CD8-positive, alpha-beta memory T cell (primary cell): ENCODE measurements around the gene FBXO45. TPM values are rescaled to one million over a fixed set of nuclear protein-coding genes. Genes with fewer than 3 reads are reported as not detected.
"Not testable (repeated sequence)": the region's sequence is repeated elsewhere in the genome, so short reads cannot be mapped to it uniquely, and the experiment has no call there.

ENCODE experiments used
- CTCF ChIA-PET: fragments of 350-600 bp; sonication (Branson Sonifier 250); formaldehyde crosslinking; loops from one replicate; lab custom pipeline; 2021; ENCODE audit warnings: antibody characterized with exemption; lab: Charles Lee
- POLR2A ChIA-PET: fragments of 350-600 bp; sonication (Branson Sonifier 250); formaldehyde crosslinking; loops from one replicate; lab custom pipeline; 2021; ENCODE audit warnings: antibody characterized with exemption; lab: Charles Lee
- DNase-seq, 5 donors: peaks; one replicate each; pipeline versions ENCODE4 v3.0.0 to v3.0.0-alpha.2; 2020 to 2022; ENCODE audit warnings: mixed read lengths in 1 of 5
- H3K27ac ChIP-seq: one replicate; pipeline ENCODE4 v1.7.0; 2013; ENCODE audit warnings: low read depth, mild to moderate bottlenecking, low read length, moderate library complexity
- H3K27me3 ChIP-seq: 2 replicates; pipeline ENCODE4 v1.7.0; 2013; ENCODE audit warnings: low read length, mild to moderate bottlenecking; ENCODE audit not compliant: insufficient read depth, poor library complexity, severe bottlenecking
- H3K36me3 ChIP-seq: 2 replicates; pipeline ENCODE4 v1.7.0; 2013; ENCODE audit warnings: mild to moderate bottlenecking, low read length, moderate library complexity; ENCODE audit not compliant: insufficient read depth
- H3K4me1 ChIP-seq: 2 replicates; pipeline ENCODE4 v1.7.0; 2013; ENCODE audit warnings: mild to moderate bottlenecking, low read length, moderate library complexity; ENCODE audit not compliant: insufficient read depth
- H3K4me3 ChIP-seq: 2 replicates; pipeline ENCODE4 v1.7.0; 2013; ENCODE audit warnings: mild to moderate bottlenecking, low read length
- H3K9me3 ChIP-seq: 2 replicates; pipeline ENCODE4 v1.7.0; 2013; ENCODE audit warnings: mild to moderate bottlenecking, low read length
- H3K27ac Mint-ChIP-seq, 8 donors: one replicate each; pipeline ENCODE4 v1.8.0; 2020 to 2021; ENCODE audit warnings: mixed read lengths in 8 of 8, mild to moderate bottlenecking in 6 of 8, inconsistent platforms in 3 of 8, moderate library complexity in 3 of 8
- H3K27me3 Mint-ChIP-seq, 2 donors: one replicate each; pipeline ENCODE4 v1.8.0; 2020 to 2021; ENCODE audit warnings: mixed read lengths in 2 of 2, mild to moderate bottlenecking in 1 of 2, moderate library complexity in 1 of 2
- H3K36me3 Mint-ChIP-seq, 3 donors: one replicate each; pipeline ENCODE4 v1.8.0; 2020 to 2021; ENCODE audit warnings: mixed read lengths in 3 of 3, inconsistent platforms in 1 of 3, mild to moderate bottlenecking in 1 of 3
- H3K4me1 Mint-ChIP-seq, 3 donors: one replicate each; pipeline ENCODE4 v1.8.0; 2020 to 2021; ENCODE audit warnings: mixed read lengths in 3 of 3, inconsistent platforms in 1 of 3, mild to moderate bottlenecking in 1 of 3
- H3K4me3 Mint-ChIP-seq, 7 donors: one replicate each; pipeline ENCODE4 v1.8.0; 2020 to 2021; ENCODE audit warnings: mixed read lengths in 7 of 7, mild to moderate bottlenecking in 6 of 7, moderate library complexity in 4 of 7, inconsistent platforms in 2 of 7
- H3K9me3 Mint-ChIP-seq, 5 donors: one replicate each; pipeline ENCODE4 v1.8.0; 2020 to 2022; ENCODE audit warnings: mixed read lengths in 5 of 5, mild to moderate bottlenecking in 3 of 5, moderate library complexity in 2 of 5, inconsistent platforms in 1 of 5
- polyA plus RNA-seq: library from polyadenylated mRNA; unstranded; fragments of 300-500 nt; fragmentation: Illumina TruSeq; gene quantifications from one replicate; pipeline ENCODE4 v1.2.3, GENCODE V29; 2021
- total RNA-seq, 2 experiments: library from RNA; stranded (reverse); gene quantifications; one replicate each; pipeline ENCODE4 v1.2.3, GENCODE V29; 2021

Gene FBXO45
- total and polyA plus RNA-seq, 3 experiments from 2014 or later = 5.6 to 30.1 (median 29.3) TPM

- no peaks in the 10 kb centered on the region for H3K36me3 Mint-ChIP-seq
Observed at GRCh38 chr3:196596355-196596754, 27.9 kb downstream of the FBXO45 start.

GRCh38 chr3:196597971-196598733 is 29.7 kb downstream of the FBXO45 start:
- H3K36me3 ChIP-seq, H3K27ac ChIP-seq, H3K9me3 ChIP-seq, H3K27me3 ChIP-seq, H3K9me3 Mint-ChIP-seq, H3K4me1 ChIP-seq, H3K36me3 Mint-ChIP-seq: not testable (repeated sequence)
- Mint-ChIP-seq H3K4me3 (peak overlapping the region; percentile 71 to 90 (median 86)), H3K4me1 (peaks cover 10 to 15% (median 10%) of the 10 kb centered on the region in 3 donors), H3K27ac (peak overlapping the region in 4 of 8 donors; percentile 29 to 87 (median 51)), H3K27me3 (peaks cover 5 to 20% of the 10 kb centered on the region in 2 donors)
- DNase-seq = peak; percentile 11 to 60 (median 48)
- ChIA-PET CTCF (interaction anchor here (1.7 to 2.1 kb wide), 2 partner anchors 11 to 87 kb away, joined by 6 to 11 read pairs; no protein-coding TSS in a partner anchor), POLR2A (interaction anchor here (1.9 kb wide), 1 partner anchor 30 kb away, joined by 4 read pairs; the partner anchor contains the start of genes FBXO45 and WDR53)
- peak overlapping the region; percentile 47 for H3K4me3 ChIP-seq

More at GRCh38 chr3:196596355-196596754, 27.9 kb downstream of the FBXO45 start:
- DNase-seq = no peak
- Histone ChIP-seq H3K4me3 (no peak overlapping the region), H3K27ac (no peak overlapping the region), H3K27me3 (no peaks in the 10 kb centered on the region), H3K4me1 (no peaks in the 10 kb centered on the region), H3K9me3 (no peaks in the 10 kb centered on the region), H3K36me3 (no peaks in the 10 kb centered on the region)
- H3K9me3 Mint-ChIP-seq = no peaks in the 10 kb centered on the region
- peaks cover 3 to 20% of the 10 kb centered on the region in 2 donors for H3K27me3 Mint-ChIP-seq
- peaks cover 10 to 15% (median 10%) of the 10 kb centered on the region in 3 donors for H3K4me1 Mint-ChIP-seq
- POLR2A ChIA-PET = no interaction called here
- CTCF ChIA-PET = no interaction called here
- no peak overlapping the region for H3K27ac Mint-ChIP-seq
- H3K4me3 Mint-ChIP-seq = peak overlapping the region in 2 of 7 donors; percentile 1 to 4

GRCh38 chr3:196599734-196600128 is 31.3 kb downstream of the FBXO45 start:
- Mint-ChIP-seq H3K9me3 (no peaks in the 10 kb centered on the region), H3K27ac (no peak overlapping the region), H3K36me3 (no peaks in the 10 kb centered on the region), H3K27me3 (peaks cover 5 to 19% of the 10 kb centered on the region in 2 donors), H3K4me3 (no peak overlapping the region), H3K4me1 (peaks cover 14 to 20% (median 15%) of the 10 kb centered on the region in 3 donors)
- Histone ChIP-seq H3K36me3 (no peaks in the 10 kb centered on the region), H3K4me1 (peaks cover 6% of the 10 kb centered on the region), H3K4me3 (no peak overlapping the region), H3K9me3 (no peaks in the 10 kb centered on the region), H3K27ac (no peak overlapping the region), H3K27me3 (no peaks in the 10 kb centered on the region)
- POLR2A ChIA-PET = no interaction called here
- no peak for DNase-seq
- CTCF ChIA-PET = interaction anchor here (1.7 kb wide), 1 partner anchor 9 kb away, joined by 6 read pairs; no protein-coding TSS in a partner anchor

GRCh38 chr3:196600359-196600758 is 31.9 kb downstream of the FBXO45 start:
- Histone ChIP-seq H3K36me3 (no peaks in the 10 kb centered on the region), H3K27me3 (no peaks in the 10 kb centered on the region), H3K27ac (no peak overlapping the region), H3K9me3 (no peaks in the 10 kb centered on the region), H3K4me1 (peaks cover 6% of the 10 kb centered on the region), H3K4me3 (no peak overlapping the region)
- ChIA-PET CTCF (no interaction called here), POLR2A (no interaction called here)
- no peak for DNase-seq
- H3K9me3 Mint-ChIP-seq = no peaks in the 10 kb centered on the region
- H3K4me1 Mint-ChIP-seq = peaks cover 14 to 22% (median 15%) of the 10 kb centered on the region in 3 donors
- H3K4me3 Mint-ChIP-seq = peak overlapping the region in 1 of 7 donors; percentile 48
- H3K27ac Mint-ChIP-seq = no peak overlapping the region
- H3K36me3 Mint-ChIP-seq = no peaks in the 10 kb centered on the region
- peaks cover 5 to 16% of the 10 kb centered on the region in 2 donors for H3K27me3 Mint-ChIP-seq

GRCh38 chr3:196602673-196603072 is 34.2 kb downstream of the FBXO45 start:
- Histone ChIP-seq H3K27ac (no peak overlapping the region), H3K36me3 (no peaks in the 10 kb centered on the region), H3K27me3 (no peaks in the 10 kb centered on the region), H3K4me1 (peaks cover 6% of the 10 kb centered on the region), H3K4me3 (no peak overlapping the region), H3K9me3 (no peaks in the 10 kb centered on the region)
- peaks cover 14 to 16% (median 15%) of the 10 kb centered on the region in 3 donors for H3K4me1 Mint-ChIP-seq
- CTCF ChIA-PET = interaction anchor here (12.7 kb wide), 1 partner anchor 84 kb away, joined by 160 read pairs; no protein-coding TSS in a partner anchor
- H3K9me3 Mint-ChIP-seq = no peaks in the 10 kb centered on the region
- peaks cover 5 to 9% of the 10 kb centered on the region in 2 donors for H3K27me3 Mint-ChIP-seq
- POLR2A ChIA-PET = interaction anchor here (0.6 kb wide), 1 partner anchor 19 kb away, joined by 3 read pairs; no protein-coding TSS in a partner anchor
- no peak overlapping the region for H3K27ac Mint-ChIP-seq
- no peaks in the 10 kb centered on the region for H3K36me3 Mint-ChIP-seq
- no peak for DNase-seq
- no peak overlapping the region for H3K4me3 Mint-ChIP-seq

GRCh38 chr3:196603683-196604082 is 35.2 kb downstream of the FBXO45 start:
- Mint-ChIP-seq H3K9me3 (no peaks in the 10 kb centered on the region), H3K36me3 (no peaks in the 10 kb centered on the region), H3K27ac (peak overlapping the region in 2 of 8 donors; percentile 12 to 52), H3K4me1 (peaks cover 4 to 7% (median 6%) of the 10 kb centered on the region in 3 donors), H3K4me3 (no peak overlapping the region), H3K27me3 (peaks cover 2 to 4% of the 10 kb centered on the region in 2 donors)
- H3K9me3 ChIP-seq = no peaks in the 10 kb centered on the region
- H3K36me3 ChIP-seq = no peaks in the 10 kb centered on the region
- no peaks in the 10 kb centered on the region for H3K27me3 ChIP-seq
- DNase-seq = no peak
- POLR2A ChIA-PET = no interaction called here
- H3K4me1 ChIP-seq = peaks cover 6% of the 10 kb centered on the region
- H3K27ac ChIP-seq = no peak overlapping the region
- CTCF ChIA-PET = interaction anchor here (1.3 to 12.7 kb wide), 2 partner anchors 34 to 82 kb away, joined by 4 to 160 read pairs; no protein-coding TSS in a partner anchor
- no peak overlapping the region for H3K4me3 ChIP-seq

GRCh38 chr3:196604548-196604947 is 36.1 kb downstream of the FBXO45 start:
- Histone ChIP-seq H3K9me3 (no peaks in the 10 kb centered on the region), H3K36me3 (no peaks in the 10 kb centered on the region), H3K27me3 (no peaks in the 10 kb centered on the region), H3K4me1 (peaks cover 11% of the 10 kb centered on the region), H3K27ac (no peak overlapping the region), H3K4me3 (no peak overlapping the region)
- peak overlapping the region in 1 of 8 donors; percentile 55 for H3K27ac Mint-ChIP-seq
- DNase-seq = peak in 3 of 5 donors; percentile 32 to 69 (median 68)
- CTCF ChIA-PET = interaction anchor here (1.0 to 12.7 kb wide), 4 partner anchors 9 to 82 kb away, joined by 3 to 160 read pairs (median 4); no protein-coding TSS in a partner anchor
- peaks cover 2 to 4% of the 10 kb centered on the region in 2 donors for H3K27me3 Mint-ChIP-seq
- no peaks in the 10 kb centered on the region for H3K36me3 Mint-ChIP-seq
- H3K9me3 Mint-ChIP-seq = no peaks in the 10 kb centered on the region
- peak overlapping the region in 2 of 7 donors; percentile 31 to 54 for H3K4me3 Mint-ChIP-seq
- peaks cover 11 to 13% (median 12%) of the 10 kb centered on the region in 3 donors for H3K4me1 Mint-ChIP-seq
- POLR2A ChIA-PET = interaction anchor here (0.6 kb wide), 1 partner anchor 172 kb away, joined by 4 read pairs; no protein-coding TSS in a partner anchor
